ENCODE measurements around the gene TM2D3. TPM values are rescaled to one million over a fixed set of nuclear protein-coding genes. Genes with fewer than 3 reads are reported as not detected.

Gene TM2D3
- total and polyA plus RNA-seq, 2 of the 8 experiments (the other 6 are each of a cell fraction or from before 2014, with no cell fraction given) = 26.4 to 28.0 TPM

- TF ChIP-seq CHD7 (IDR thresholded peaks at IDR 0.05; ENCODE audit: insufficient replicate concordance, low read length) (no peak), KDM1A (IDR thresholded peaks at IDR 0.05; ENCODE audit: borderline replicate concordance, low read length) (no peak), SP2 (IDR thresholded peaks at IDR 0.05; ENCODE audit: low read length) (no peak), SAP30 (IDR thresholded peaks at IDR 0.05; ENCODE audit: insufficient read depth, insufficient replicate concordance, low read length) (no peak), CTCF (IDR thresholded peaks at IDR 0.05; ENCODE audit: control extremely low read depth in 1 of 3, insufficient read depth in 1 of 3, low read depth in 1 of 3, low read length in 3 of 3) (no peak), ZNF274 (IDR thresholded peaks at IDR 0.05; ENCODE audit: borderline replicate concordance, extremely low read depth, low read length) (no peak)
These were observed 37.7 kb upstream of the TM2D3 start (continued) for GRCh38 chr15:101689901-101690300.
